H1 (cell line): ENCODE results near the gene ARID5B. TPM values are rescaled to one million over a fixed set of nuclear protein-coding genes. Genes with fewer than 3 reads are reported as not detected.

Source experiments
- ASH2L ChIP-seq: fragments of 200-600, 300-600 bp; sonication (generic); IDR thresholded peaks from one replicate; pipeline ENCODE4 v1.7.1; 2017; ENCODE audit warnings: low read length
- BCL11A ChIP-seq, 2 experiments: IDR thresholded peaks; one replicate each; pipeline ENCODE4 v1.6.1; 2011; ENCODE audit warnings: low read depth in 2 of 2, low read length in 2 of 2, mild to moderate bottlenecking in 2 of 2
- SP4 ChIP-seq: IDR thresholded peaks from 2 replicates; pipeline ENCODE4 v1.6.1; 2012; ENCODE audit warnings: low read length, inconsistent platforms
- TEAD4 ChIP-seq: IDR thresholded peaks from 2 replicates; pipeline ENCODE4 v1.6.1; 2012; ENCODE audit warnings: low read depth, low read length, inconsistent platforms, mixed read lengths
- polyA plus RNA-seq, 7 experiments: library from polyadenylated mRNA; depleted of rRNA in 3 of 7; stranded (reverse) in 5 of 7; unstranded in 2 of 7; fragments of >200 nt in 5 of 7; fragments of 200-250 nt in 2 of 7; gene quantifications; 1 replicate in 5 of 7; 2 replicates in 1 of 7; 4 replicates in 1 of 7; pipeline versions ENCODE4 v1.2.1 to v1.2.3, GENCODE V29; 2011 to 2013; ENCODE audit warnings: missing spikeins in 2 of 7, mixed read lengths in 2 of 7
- total RNA-seq: library from RNA; stranded (reverse); fragmentation: NEBNext Ultra II Directional; extraction: Animal tissue kit (Norgen Biotek cat#: 25700); gene quantifications from 2 replicates; pipeline ENCODE4 v1.2.1, GENCODE V29; 2021

ARID5B gene
- total and polyA plus RNA-seq, 2 of the 8 experiments (the other 6 are each of a cell fraction or from before 2014, with no cell fraction given): 0.21 to 1.1 TPM

- TF ChIP-seq TEAD4 (no peak), ASH2L (no peak), SP4 (no peak), BCL11A (IDR thresholded peaks at IDR 0.05; ENCODE audit: low read depth in 2 of 2, low read length in 2 of 2) (no peak)
Observed at GRCh38 chr10:61994405-61995219, 93.1 kb downstream of the ARID5B start (continued).
